Measurements from ENCODE around the gene ABCG2. TPM values are rescaled to one million over a fixed set of nuclear protein-coding genes. Genes with fewer than 3 reads are reported as not detected.

The ABCG2 gene
- total RNA-seq, 1 experiment from 2014 or later, result 3.8 TPM

- CTCF ChIA-PET, result no interaction called here
These were observed 64.6 kb downstream of the ABCG2 start for GRCh38 chr4:88093874-88094273.

GRCh38 chr4:88091378-88091777 lies 67.1 kb downstream of the ABCG2 start:
- DNase-seq (ENCODE audit: low spot score) (no peak), ATAC-seq (no peak)
- ChIA-PET CTCF (interaction anchor here (0.6 kb wide), 1 partner anchor 763 kb away, joined by 3 read pairs; no protein-coding TSS in a partner anchor), POLR2A (no interaction called here)
- no peaks in the 10 kb centered on the region; the same call in 1 of the 2 replicates for H3K9me3 Mint-ChIP-seq
- no peaks in the 10 kb centered on the region for H3K27me3 Mint-ChIP-seq (ENCODE audit: low read depth)
- no peaks in the 10 kb centered on the region for H3K36me3 Mint-ChIP-seq
- H3K4me1 Mint-ChIP-seq, result peaks cover 4% of the 10 kb centered on the region
- TF ChIP-seq SMAD4 (CRISPR knock-in tag; IDR thresholded peaks at IDR 0.05), result no peak
- no peak for TF ChIP-seq MAX (CRISPR knock-in tag; IDR thresholded peaks at IDR 0.05)
- TF ChIP-seq PRDM15 (CRISPR knock-in tag; IDR thresholded peaks at IDR 0.05), result no peak
- no peak for TF ChIP-seq PREB (CRISPR knock-in tag; IDR thresholded peaks at IDR 0.05; ENCODE audit: borderline replicate concordance)
- TF ChIP-seq TEAD4 (CRISPR knock-in tag; IDR thresholded peaks at IDR 0.05), result no peak
- TF ChIP-seq CTCF (IDR thresholded peaks at IDR 0.05), result no peak
- no peak for TF ChIP-seq SOX15 (CRISPR knock-in tag; IDR thresholded peaks at IDR 0.05)
- H3K4me3 Mint-ChIP-seq, result no peak overlapping the region
- no peak overlapping the region for H3K27ac Mint-ChIP-seq

More at GRCh38 chr4:88093874-88094273, 64.6 kb downstream of the ABCG2 start:
- no peak for ATAC-seq
- H3K4me1 Mint-ChIP-seq, result peaks cover 4% of the 10 kb centered on the region; the same call in 1 of the 2 replicates
- no peaks in the 10 kb centered on the region; the same call in 1 of the 2 replicates for H3K9me3 Mint-ChIP-seq
- no peaks in the 10 kb centered on the region for H3K36me3 Mint-ChIP-seq
- no peak overlapping the region for H3K27ac Mint-ChIP-seq
- POLR2A ChIA-PET, result no interaction called here
- DNase-seq (ENCODE audit: low spot score), result no peak
- TF ChIP-seq NR3C1 (CRISPR knock-in tag; conservative IDR thresholded peaks at IDR 0.05; ENCODE audit: low read depth) (no peak), JAZF1 (CRISPR knock-in tag; IDR thresholded peaks at IDR 0.05) (no peak), USF2 (CRISPR knock-in tag; IDR thresholded peaks at IDR 0.05) (no peak), JUN (CRISPR knock-in tag; IDR thresholded peaks at IDR 0.05) (no peak), PREB (CRISPR knock-in tag; IDR thresholded peaks at IDR 0.05; ENCODE audit: borderline replicate concordance) (no peak), E2F5 (CRISPR knock-in tag; IDR thresholded peaks at IDR 0.05) (no peak), ZBTB21 (CRISPR knock-in tag; IDR thresholded peaks at IDR 0.05; ENCODE audit: borderline replicate concordance) (no peak), NFATC4 (CRISPR knock-in tag; IDR thresholded peaks at IDR 0.05) (no peak)
- H3K27me3 Mint-ChIP-seq (ENCODE audit: low read depth), result no peaks in the 10 kb centered on the region
- no peak overlapping the region for H3K4me3 Mint-ChIP-seq

Data from WTC11 (cell line).